C4-2B (cell line): ENCODE measurements around the gene BTG4.

Experiments
- H3K27ac ChIP-seq: fragments of 450-650 bp; 2 replicates; pipeline ENCODE4 v1.5.1; 2017
- CTCF ChIP-seq: fragments of 450-650 bp; conservative IDR thresholded peaks from 2 replicates; pipeline ENCODE4 v1.5.1; 2017; ENCODE audit warnings: mild to moderate bottlenecking
- ZFX ChIP-seq: fragments of 450-650 bp; IDR thresholded peaks from 2 replicates; pipeline ENCODE4 v1.6.1; 2017

The BTG4 gene

GRCh38 chr11:111450480-111451320 is 61.5 kb downstream of the BTG4 start:
- TF ChIP-seq ZFX (no peak), CTCF (no peak)
- no peak overlapping the region for H3K27ac ChIP-seq

GRCh38 chr11:111449696-111450479 is 62.3 kb downstream of the BTG4 start:
- H3K27ac ChIP-seq = no peak overlapping the region
- TF ChIP-seq ZFX = no peak
- no peak for TF ChIP-seq CTCF

GRCh38 chr11:111448831-111449557 is 63.2 kb downstream of the BTG4 start:
- no peak for TF ChIP-seq CTCF
- no peak for TF ChIP-seq ZFX
- H3K27ac ChIP-seq = no peak overlapping the region

GRCh38 chr11:111448414-111448813 is 63.8 kb downstream of the BTG4 start:
- no peak overlapping the region for H3K27ac ChIP-seq
- no peak for TF ChIP-seq CTCF
- no peak for TF ChIP-seq ZFX

GRCh38 chr11:111447931-111448330 is 64.3 kb downstream of the BTG4 start:
- H3K27ac ChIP-seq = no peak overlapping the region
- TF ChIP-seq ZFX (no peak), CTCF (no peak)

- TF ChIP-seq ZFX (no peak), CTCF (no peak)
- no peak overlapping the region for H3K27ac ChIP-seq
Measured at GRCh38 chr11:111447112-111447471, 65.1 kb downstream of the BTG4 start.
